Fibroblast of gingiva (primary cell): Measurements from ENCODE around the gene YDJC.
"Not testable (repeated sequence)": the region's sequence is repeated elsewhere in the genome, so short reads cannot be mapped to it uniquely, and the experiment has no call there.

Experiments used
- DNase-seq: peaks from one replicate; pipeline ENCODE4 v3.0.0-alpha.2; 2011; ENCODE audit warnings: low read depth

YDJC gene

DNA sequence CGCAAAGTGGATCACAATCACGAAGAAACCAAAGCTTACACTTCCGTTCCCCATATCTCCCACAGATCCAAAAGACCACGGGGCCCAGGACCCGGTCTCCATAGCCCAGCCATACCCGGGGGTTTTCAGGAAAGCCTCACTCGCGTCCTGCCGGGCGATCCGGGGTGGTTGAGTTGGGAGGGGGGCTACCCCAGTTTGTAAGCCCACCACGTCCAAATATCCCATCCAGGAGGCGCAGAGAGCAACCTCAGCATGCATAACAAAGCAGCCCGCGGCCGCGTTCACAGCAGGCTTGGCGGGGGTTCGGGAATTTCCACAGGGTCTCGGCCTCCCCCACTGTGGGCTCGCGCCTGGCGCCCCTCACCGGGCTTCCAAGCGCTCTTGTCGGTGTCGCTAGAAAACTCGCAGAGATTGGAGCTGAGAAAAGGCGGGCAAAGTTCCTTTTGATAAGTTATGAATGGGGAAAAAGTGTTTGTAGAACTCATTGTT is 21.7 kb upstream of the YDJC start:
- no peak for DNase-seq

DNA sequence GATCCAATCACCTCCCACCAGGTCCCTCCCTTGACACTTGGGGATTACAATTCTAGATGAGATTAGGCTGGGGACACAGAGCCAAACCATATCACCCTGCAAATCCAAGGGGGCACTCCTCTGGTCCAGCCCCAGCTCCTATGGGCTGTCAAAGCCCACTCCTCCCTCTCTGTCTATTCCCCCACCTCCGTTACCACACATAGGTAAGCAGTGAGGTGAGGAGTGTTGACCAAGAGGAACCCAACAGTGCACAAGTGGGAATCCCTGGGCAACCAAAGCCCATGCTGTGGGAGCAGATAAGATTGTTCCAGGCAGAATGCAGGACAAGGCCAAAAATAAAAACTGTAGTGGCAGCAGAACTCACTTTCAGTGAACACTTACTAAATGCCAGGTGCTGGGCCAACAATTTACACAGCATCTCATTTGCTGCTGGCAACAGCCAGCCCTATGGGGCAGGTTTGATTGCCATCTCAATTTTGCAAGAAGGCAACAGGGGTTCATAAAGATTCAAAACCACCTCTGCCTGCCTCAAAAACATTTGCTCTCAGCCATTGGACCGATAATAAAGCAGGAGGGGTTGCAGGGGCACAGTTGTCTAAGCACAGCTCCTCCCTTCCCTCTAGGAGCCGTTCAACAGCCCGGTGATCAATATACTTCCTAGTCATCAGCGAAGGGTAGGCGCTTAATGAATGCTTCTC is 21.1 kb upstream of the YDJC start:
- DNase-seq: no peak

DNA sequence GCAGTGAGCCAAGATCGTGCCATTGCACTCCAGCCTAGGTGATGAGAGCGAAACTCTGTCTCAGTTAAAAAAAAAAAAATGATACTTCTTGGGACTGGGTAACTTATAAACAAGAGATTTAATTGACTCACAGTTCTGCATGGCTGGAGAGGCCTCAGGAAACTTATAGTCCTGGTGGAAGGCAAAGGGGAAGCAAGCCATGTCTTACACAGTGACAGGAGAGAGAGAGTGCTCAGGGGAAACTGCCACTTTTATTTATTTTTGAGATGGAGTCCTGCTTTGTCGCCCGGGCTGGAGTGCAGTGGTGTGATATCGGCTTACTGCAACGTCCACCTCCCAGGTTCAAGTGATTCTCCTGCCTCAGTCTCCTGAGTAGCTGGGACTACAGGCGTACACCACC is 20.5 kb upstream of the YDJC start:
- no peak for DNase-seq

DNA sequence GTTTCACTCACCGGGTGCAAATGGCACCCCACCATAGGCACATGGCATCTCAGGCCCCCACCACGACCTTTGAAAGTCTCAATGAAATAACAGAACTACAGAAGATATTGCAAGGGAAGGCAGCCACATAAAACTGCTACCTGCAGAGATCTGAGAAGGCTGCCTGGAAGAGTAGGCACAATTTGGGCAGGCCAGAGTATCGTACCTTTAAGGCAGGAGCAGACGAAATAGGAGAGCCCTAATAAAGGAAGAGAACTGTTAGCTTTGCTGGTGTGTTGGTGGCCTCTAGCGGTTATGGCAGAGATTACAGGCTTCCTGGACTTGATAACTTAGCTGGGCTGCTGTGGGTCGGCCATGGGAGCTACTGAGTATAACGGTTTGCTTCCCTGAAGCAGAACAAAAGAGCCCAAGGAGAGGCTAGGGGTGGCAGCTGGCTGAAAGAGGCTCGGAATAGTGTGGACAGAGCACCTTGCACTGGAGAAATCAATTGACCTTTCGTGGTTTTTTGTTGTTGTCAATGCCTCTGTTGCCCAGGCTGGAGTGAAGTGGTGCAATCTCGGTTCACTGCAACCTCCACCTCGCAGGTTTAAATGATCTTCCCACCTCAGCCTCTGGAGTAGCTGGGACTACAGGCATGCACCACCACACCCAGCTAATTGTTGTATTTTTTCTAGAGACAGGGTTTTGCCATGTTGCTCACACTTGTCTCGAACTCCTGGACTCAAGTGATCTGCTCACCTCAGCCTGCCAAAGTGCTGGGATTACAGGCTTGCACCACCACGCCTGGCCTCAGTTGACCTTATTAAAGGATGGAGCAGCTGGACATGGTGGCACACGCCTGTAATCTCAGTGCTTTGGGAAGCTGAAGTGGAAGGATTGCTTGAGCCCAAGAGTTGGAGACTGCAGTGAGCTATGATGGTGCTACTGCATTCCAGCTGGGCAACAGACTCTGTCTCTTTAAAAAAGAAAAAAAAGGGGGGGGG is 17.1 kb upstream of the YDJC start:
- peak; percentile 63 for DNase-seq

- not testable (repeated sequence) for DNase-seq
Observed at GRCh38 chr22:21645513-21645912, 15.7 kb upstream of the YDJC start.

DNA sequence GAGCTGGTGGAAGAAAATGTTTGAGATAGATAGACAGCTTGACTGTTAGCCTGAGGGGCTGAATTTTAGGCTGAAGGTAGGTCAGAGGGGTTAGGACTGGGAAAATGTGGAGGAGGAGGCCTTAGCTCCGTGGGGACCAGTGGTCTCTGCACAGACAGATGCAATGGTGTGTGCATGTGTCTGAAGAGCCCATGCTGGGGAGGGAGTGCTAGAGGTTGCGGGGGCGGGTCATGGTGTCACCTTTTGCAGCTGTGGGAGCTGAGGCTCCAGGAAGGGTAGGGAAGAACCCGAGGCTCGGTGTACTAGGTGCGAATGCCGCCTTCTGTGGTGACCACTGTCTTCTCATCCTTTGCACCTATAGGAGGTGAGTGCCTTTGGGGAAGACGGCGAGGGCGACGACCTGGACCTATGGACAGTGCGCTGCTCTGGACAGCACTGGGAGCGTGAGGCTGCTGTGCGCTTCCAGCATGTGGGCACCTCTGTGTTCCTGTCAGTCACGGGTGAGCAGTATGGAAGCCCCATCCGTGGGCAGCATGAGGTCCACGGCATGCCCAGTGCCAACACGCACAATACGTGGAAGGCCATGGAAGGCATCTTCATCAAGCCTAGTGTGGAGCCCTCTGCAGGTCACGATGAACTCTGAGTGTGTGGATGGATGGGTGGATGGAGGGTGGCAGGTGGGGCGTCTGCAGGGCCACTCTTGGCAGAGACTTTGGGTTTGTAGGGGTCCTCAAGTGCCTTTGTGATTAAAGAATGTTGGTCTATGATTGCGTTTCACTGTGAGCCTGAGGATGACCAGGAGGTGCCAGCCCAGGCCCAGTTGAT is 13.9 kb upstream of the YDJC start:
- DNase-seq: no peak

GRCh38 chr22:21642584-21643448 is 13.0 kb upstream of the YDJC start:
- no peak for DNase-seq

- peak; percentile 98 for DNase-seq
Observed at GRCh38 chr22:21641789-21642583, 12.2 kb upstream of the YDJC start, which contains the start of gene SDF2L1. Gene SDF2L1 (plus strand): TSS chr22:21642302. CDS start chr22:21642337, 35 bp downstream.

- DNase-seq: peak; percentile 51
Observed at GRCh38 chr22:21641417-21641788, 11.6 kb upstream of the YDJC start.

- DNase-seq: no peak
Observed at GRCh38 chr22:21640810-21641209, 11.0 kb upstream of the YDJC start.

DNA sequence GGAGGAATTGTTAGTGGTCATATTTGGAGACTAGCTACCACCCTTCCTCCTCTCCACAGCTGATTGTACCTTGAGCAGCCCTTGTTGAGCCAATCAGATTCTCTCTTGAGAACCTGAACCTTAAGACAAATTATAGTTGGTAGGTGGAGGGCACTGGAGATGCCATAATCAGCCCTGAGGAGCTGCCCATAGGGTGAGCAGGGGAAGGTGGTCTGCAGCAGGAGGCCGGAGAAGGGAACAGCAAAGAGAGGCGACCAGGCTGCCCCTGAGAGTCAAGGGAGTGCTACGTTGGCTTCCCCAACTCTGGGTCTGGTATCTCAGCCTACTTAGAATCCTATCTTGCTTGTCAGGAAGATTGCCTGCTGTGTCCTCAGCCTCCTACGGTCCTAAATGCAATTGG is 9.5 kb upstream of the YDJC start:
- DNase-seq: no peak

DNA sequence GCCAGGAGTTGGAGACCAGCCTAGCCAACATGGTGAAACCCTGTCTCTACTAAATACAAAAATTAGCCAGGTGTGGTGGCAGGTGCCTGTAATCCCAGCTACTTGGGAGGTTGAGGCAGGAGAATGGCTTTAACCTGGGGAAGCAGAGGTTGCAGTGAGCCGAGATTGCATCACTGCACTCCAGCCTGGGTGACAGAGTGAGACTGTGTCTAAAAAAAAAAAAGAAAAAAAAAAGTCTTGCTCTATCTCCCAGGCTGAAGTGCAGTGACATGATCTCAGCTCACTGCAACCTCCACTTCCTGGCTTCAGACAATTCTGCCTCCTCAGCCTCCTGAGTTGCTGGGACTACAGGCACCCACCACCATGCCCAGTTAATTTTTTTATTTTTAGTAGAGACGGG is 7.6 kb upstream of the YDJC start:
- DNase-seq: not testable (repeated sequence)

- no peak for DNase-seq
Observed at GRCh38 chr22:21636629-21637218, 6.9 kb upstream of the YDJC start.

DNA sequence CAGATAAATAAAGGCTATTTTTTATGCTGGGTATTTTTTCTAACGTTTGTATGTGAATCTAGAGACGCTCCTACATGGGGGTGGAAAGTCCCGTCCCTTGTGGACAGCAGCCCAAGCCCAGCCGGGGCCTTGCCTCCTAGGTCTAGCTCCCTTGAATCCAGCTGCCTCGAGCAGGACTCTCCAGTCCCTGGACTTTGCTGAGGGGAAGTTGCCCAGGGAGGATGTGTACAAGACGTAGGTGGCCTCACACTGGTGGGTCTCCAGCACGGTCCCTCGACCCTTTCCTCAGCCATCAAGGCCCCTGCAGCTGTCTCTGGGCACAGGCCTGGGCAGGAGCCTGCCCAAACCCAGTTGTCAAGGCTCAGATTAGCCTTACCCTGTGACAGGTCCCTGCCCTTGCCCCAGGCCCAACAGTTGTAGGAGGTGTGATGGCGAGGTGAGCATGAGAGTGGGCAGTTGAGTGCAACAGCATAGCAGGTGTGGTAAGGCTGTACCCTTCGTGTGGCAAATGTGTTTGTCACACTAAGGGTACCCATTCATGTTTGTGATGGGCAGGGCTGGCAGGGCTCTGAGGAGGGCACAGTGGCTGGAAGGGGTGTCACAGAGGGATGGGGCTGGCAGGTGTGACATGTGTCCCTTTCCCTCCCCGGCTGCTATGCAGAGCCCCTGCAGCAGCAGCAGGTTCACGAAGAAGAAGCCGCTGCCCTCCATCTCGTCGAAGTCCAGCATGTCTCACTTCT is 6.1 kb upstream of the YDJC start:
- no peak for DNase-seq

- DNase-seq: no peak
Observed at GRCh38 chr22:21634844-21635243, 5.0 kb upstream of the YDJC start.

DNA sequence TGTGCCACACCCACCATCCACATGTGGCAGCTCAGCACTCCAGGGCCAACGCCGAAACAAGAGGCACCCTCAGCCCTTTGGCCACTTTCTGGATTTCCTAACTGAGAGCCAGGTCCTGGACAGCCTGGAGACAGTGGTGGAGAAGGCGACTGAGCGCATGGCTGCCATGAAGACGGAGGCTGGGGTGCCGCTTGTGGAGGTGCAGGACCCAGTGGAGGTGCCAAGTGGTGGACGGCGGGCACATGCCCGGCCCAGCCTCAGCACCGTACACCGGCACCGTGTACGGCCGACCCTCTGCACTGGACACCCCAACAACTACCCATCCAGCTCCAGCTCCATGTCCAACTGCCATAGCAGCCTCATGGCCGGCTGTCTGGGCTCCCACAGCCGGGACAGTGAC is 4.3 kb upstream of the YDJC start:
- no peak for DNase-seq

DNA sequence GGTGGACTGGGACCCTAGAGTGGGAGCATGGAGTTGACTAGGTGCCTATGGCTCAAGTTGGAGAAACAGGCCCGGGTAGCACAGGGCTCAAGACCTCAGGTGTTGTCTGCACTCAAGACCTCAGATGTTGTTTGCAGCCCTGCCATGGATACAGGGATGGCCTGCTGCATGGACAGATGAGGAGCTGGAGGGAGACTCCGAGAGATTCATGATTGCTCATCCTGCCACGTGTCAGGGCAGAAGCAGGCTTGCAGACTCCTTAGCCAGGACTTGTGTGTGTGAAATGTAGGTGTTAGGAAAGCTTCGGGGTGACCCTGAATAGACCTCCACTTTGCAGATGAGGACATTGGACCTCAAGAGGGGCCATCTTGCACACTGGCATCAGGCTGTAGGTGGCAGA is 3.7 kb upstream of the YDJC start:
- DNase-seq: no peak

DNA sequence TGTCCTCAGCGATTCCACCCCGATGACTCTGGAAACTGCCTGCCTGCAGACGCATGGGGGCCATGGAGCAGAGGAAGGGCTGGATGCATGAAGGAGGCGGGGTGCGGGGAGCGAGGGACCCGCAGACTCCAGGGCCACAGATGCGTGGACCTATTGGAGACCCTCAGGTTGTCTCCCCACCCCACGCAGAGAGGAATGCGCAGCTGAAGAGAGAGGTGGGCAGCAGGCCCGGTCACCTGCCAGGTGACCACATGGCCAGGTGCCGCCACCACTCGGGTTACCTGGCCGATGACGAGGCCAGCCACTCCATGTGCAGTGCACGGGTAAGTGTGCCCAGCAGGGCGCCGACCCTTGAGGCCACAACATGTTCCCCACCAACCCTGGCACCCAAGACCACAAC is 3.1 kb upstream of the YDJC start:
- no peak for DNase-seq

DNA sequence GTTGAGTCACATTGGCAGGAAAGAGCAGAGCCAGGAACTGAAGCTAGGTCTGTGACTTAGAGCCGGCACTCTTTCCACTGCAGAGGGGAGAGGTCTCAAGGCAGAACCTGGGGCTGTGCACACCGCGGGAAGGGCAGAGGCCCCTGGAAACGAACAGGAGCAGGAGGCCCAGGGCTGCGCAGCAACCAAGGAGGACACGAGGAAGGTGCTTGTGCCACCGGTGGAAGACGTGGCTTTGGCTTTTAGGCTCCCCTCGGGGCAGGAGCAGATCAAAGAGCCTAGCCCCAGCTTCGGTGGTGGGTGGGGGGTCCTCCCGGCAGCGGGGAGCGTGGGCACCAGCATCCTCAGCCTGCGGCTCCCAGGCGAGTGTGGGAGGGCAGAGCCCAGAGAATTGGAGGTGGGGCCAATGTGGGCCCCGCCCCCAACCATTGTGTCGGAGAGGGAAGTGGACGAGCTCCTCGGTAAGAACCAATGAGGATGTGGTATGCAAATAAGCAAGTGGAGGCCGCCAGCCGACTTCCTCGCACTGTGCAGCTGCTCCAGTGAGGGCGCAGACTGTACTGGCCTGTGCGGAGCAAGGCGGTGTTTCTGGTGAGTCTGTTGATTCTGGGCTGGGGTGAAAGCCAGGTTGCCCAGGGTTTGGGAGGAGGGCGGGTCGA is 2.5 kb upstream of the YDJC start, which contains the start of gene CCDC116:
TSS of gene CCDC116 (plus strand) at position 524 of the 659 bp plus-strand sequence. CDS start 422 bp downstream, outside the sequence.
- DNase-seq: no peak
